Measurements from ENCODE around the gene GNAQ. TPM values are rescaled to one million over a fixed set of nuclear protein-coding genes. Genes with fewer than 3 reads are reported as not detected.

Gene GNAQ
- polyA plus RNA-seq, 1 of the 3 experiments (the other 2 are of a cell fraction): 20.9 TPM

GRCh38 chr9:77987081-77987656 lies 44.4 kb downstream of the GNAQ start (continued):
- TF ChIP-seq RXRA (IDR thresholded peaks at IDR 0.05; ENCODE audit: borderline replicate concordance, low read depth) (no peak), POLR2AphosphoS5 (IDR thresholded peaks at IDR 0.05; ENCODE audit: low read depth, low read length) (peak; percentile 36; the same call in 1 of the 2 replicates), RCOR1 (IDR thresholded peaks at IDR 0.05; ENCODE audit: low read length) (peak; percentile 90), EZH2phosphoT487 (IDR thresholded peaks at IDR 0.05; ENCODE audit: borderline replicate concordance, low read depth) (no peak), IRF3 (IDR thresholded peaks at IDR 0.05; ENCODE audit: low read depth, low read length) (no peak), FOSL2 (IDR thresholded peaks at IDR 0.05; ENCODE audit: borderline replicate concordance, low read depth) (no peak), JUND (IDR thresholded peaks at IDR 0.05) (peak; percentile 52), FOXM1 (IDR thresholded peaks at IDR 0.05; ENCODE audit: low read depth) (0 out of 2 replicates have a peak, but pooled peaks have one; percentile 25), GATA2 (CRISPR knock-in tag; IDR thresholded peaks at IDR 0.05) (peak; percentile 87), CTCF (IDR thresholded peaks at IDR 0.05) (no peak), SIN3A (IDR thresholded peaks at IDR 0.05; ENCODE audit: borderline replicate concordance, low read depth, low read length) (no peak), TCF12 (IDR thresholded peaks at IDR 0.05) (peak; percentile 82), NRF1 (IDR thresholded peaks at IDR 0.05; ENCODE audit: low read depth, low read length) (no peak), MEF2A (IDR thresholded peaks at IDR 0.05; ENCODE audit: borderline replicate concordance, low read depth) (no peak), GABPA (IDR thresholded peaks at IDR 0.05; ENCODE audit: low read depth) (no peak), MXI1 (IDR thresholded peaks at IDR 0.05; ENCODE audit: low read depth, low read length) (peak; percentile 57; the same call in 1 of the 2 replicates), RFX5 (IDR thresholded peaks at IDR 0.05; ENCODE audit: low read length) (no peak), ELF1 (IDR thresholded peaks at IDR 0.05) (no peak), YY1 (IDR thresholded peaks at IDR 0.05; ENCODE audit: low read depth) (no peak), CHD2 (IDR thresholded peaks at IDR 0.05; ENCODE audit: low read length, partially characterized antibody) (peak; percentile 75)
- TF ChIP-seq, protein P1, sequence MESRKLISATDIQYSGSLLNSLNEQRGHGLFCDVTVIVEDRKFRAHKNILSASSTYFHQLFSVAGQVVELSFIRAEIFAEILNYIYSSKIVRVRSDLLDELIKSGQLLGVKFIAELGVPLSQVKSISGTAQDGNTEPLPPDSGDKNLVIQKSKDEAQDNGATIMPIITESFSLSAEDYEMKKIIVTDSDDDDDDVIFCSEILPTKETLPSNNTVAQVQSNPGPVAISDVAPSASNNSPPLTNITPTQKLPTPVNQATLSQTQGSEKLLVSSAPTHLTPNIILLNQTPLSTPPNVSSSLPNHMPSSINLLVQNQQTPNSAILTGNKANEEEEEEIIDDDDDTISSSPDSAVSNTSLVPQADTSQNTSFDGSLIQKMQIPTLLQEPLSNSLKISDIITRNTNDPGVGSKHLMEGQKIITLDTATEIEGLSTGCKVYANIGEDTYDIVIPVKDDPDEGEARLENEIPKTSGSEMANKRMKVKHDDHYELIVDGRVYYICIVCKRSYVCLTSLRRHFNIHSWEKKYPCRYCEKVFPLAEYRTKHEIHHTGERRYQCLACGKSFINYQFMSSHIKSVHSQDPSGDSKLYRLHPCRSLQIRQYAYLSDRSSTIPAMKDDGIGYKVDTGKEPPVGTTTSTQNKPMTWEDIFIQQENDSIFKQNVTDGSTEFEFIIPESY (IDR thresholded peaks at IDR 0.05; ENCODE audit: borderline replicate concordance, low read depth): no peak
- TF ChIP-seq, protein P2, sequence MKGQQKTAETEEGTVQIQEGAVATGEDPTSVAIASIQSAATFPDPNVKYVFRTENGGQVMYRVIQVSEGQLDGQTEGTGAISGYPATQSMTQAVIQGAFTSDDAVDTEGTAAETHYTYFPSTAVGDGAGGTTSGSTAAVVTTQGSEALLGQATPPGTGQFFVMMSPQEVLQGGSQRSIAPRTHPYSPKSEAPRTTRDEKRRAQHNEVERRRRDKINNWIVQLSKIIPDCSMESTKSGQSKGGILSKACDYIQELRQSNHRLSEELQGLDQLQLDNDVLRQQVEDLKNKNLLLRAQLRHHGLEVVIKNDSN (IDR thresholded peaks at IDR 0.05; ENCODE audit: borderline replicate concordance, low read depth): no peak
- TF ChIP-seq, protein P3, sequence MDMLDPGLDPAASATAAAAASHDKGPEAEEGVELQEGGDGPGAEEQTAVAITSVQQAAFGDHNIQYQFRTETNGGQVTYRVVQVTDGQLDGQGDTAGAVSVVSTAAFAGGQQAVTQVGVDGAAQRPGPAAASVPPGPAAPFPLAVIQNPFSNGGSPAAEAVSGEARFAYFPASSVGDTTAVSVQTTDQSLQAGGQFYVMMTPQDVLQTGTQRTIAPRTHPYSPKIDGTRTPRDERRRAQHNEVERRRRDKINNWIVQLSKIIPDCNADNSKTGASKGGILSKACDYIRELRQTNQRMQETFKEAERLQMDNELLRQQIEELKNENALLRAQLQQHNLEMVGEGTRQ (IDR thresholded peaks at IDR 0.05; ENCODE audit: borderline replicate concordance, low read depth, low read length): no peak

Measured in SK-N-SH (cell line).